GM21619 (cell line): Measurements from ENCODE around the gene NSFL1C.
"Not testable (repeated sequence)": the region's sequence is repeated elsewhere in the genome, so short reads cannot be mapped to it uniquely, and the experiment has no call there.

Source experiments
- ATAC-seq: cut with Tn5 transposase; IDR thresholded peaks from one replicate; pipeline ENCODE4 v1.9.1; 2021; ENCODE audit not compliant: unreplicated experiment

The NSFL1C gene

DNA sequence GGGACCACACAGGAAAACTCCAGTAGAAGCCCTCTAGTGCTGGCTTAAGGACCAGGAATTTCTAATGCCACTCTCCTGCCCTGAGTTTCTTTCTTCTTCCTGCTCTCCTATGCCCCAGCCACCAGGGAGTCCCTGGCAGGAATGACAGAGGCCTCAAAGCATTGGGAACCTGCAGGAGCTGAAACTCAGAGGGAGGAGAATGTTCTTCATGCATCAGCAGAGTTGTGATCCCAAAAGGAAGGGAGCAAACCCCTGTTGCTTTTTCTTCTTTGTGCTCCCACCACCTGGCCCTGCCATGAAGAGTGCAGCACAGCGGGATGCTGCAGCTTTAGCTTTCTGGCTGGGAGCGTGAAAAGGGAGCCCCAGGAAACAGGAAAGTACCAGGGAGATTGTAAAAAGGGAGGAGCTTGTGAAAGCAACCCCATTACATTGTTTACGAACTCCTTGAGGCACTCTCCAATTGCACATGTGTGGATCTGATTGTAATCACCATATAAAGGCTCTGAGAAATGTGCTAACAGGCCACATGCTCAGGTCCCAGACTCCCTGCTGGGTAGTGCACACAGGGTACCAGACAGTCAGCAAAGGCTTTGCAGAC lies 39.1 kb downstream of the NSFL1C start:
- no peak for ATAC-seq

DNA sequence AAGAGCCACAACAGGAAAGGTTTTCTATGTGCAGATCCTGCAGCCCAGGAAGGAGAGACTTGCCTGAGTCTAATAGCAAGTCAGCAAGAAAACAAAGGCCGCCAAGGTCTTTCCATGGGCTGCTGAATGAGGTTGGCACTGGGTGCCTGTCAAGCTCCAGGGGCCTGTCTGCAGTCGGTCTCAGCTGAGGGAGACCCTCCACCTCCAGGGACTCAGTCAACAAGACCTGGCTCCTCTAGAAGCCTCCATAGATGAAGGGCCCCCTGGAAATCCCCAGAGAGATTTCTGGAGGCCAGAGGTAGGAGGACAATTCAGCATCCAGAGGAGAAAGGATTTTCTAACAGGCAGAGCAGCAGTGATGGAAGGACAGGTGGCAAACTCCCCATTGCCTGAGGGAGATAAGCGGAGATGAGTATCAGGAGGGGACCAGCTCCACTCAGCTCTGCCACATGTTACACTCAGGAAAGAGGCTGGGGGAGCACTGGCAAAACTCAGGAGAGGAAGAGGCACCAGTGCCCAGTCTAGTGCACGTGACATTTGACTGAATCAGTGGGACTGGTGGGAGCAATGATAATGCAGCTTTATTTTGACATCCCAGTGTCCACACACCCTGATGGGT lies 40.3 kb downstream of the NSFL1C start:
- ATAC-seq, result no peak

DNA sequence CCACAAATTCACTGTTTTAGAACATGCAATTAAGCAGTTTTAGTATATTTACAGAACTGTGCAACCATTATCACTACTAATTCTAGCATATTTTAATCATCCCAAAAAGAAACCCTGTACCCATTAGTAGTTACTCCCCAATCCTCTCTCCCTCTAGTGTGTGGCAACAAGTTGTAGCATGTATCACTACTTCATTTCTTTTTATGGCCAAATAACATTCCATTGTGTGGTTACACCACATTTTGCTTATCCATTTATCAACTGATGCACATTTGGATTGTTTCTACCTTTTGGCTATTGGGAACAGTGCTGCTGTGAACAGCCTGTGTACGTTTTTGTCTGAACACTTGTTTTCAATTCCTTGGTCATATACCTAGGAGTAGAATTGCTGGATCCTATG lies 42.3 kb downstream of the NSFL1C start:
- ATAC-seq, result no peak

DNA sequence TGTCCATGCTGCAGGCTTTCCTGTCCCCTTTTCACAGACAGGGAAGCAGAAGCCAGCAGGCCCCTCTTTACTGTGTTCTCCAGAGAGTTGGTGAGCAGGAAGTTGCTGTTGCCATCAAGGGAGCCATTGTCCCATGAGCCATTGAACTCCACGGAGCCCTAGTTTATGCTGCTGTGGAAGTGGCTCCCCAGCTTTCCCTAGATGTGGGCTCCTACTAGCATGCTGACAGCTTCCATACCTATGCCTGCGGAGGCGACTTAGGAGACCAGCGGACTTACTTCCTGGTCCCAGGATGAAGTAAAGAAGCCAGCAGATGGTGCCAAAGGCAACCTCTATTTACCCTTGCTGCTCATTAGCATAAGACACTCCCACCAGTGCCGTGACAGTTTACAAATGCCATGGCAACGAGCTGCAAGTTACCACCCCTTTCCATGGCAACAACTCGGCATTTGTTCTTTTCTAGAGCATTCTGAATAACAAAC lies 43.0 kb downstream of the NSFL1C start:
- no peak for ATAC-seq

DNA sequence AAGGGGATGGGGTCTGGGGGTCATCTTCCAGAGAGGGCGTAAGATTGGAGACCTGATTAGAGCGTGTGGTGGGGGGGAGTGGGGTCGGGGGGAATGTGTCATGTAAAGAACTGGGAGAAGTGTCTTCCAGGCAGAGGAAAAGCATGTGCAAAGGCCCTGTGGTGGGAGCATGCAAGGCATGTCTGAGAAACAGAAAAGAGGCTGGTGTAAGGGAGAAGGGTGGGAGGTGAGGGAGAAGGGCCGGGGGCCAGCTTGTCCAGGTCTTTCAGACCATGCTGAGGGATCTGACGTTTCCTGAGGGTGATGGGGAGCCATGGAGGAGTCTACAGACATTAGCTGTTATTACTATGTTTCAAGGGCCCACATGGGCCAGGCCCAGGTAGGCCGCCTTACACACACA lies 43.4 kb downstream of the NSFL1C start:
- ATAC-seq, result no peak

DNA sequence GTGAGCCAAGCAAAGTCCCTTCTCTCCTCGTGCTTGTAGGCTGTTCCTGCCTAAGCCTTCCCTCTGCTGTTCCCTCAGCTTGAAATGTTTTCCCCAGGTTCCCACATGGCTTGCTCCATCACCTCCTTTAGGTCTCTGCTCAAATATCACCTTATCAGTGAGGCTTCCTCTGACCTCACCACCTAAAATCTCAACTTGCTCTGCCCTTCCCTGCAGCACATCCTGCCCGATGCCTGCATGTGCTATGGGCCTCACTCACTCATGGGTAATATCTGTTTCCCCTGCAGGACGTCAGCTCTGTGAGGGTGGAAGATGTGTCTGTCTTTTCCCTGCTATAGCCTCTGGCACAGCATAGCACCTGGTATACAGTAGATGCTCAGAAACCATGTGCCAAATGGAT lies 43.9 kb downstream of the NSFL1C start:
- ATAC-seq, result no peak

DNA sequence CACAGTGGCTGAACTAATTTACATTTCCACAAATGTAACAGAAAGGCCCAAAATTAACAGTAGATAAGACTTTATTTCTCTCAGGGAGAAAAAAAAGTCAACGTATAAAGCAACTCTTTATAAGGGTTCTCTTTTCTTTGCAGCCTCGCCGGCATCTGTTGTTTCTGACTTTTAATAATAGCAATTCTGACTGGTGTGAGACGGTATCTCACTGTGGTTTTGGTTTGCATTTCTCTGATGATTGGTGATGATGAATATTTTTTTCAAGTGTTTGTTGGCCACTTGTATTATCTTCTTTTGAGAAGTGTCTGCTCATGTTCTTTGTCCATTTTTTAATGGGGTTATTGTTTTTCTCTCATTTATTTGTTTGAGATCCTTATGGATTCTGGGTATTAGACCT lies 46.6 kb downstream of the NSFL1C start:
- ATAC-seq, result no peak

DNA sequence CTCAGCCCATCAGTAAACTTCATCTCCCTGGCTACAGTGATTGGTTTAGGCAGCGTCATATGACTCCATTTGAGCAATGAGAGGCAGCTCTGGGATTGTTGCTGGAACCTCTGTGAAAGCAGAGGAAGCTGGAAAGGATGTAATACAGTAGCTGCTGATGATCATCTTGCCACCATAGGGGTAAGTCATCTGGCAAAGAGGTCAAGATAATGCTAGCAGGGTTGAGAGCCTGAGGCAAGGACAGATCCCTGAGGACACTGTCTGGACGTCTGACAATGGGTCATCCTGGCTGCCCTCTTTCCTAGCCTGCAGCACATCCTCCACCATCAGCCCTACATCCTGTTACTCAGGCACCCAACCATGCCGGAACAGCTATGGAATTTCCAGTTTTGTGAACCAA lies 48.3 kb downstream of the NSFL1C start:
- ATAC-seq, result no peak

DNA sequence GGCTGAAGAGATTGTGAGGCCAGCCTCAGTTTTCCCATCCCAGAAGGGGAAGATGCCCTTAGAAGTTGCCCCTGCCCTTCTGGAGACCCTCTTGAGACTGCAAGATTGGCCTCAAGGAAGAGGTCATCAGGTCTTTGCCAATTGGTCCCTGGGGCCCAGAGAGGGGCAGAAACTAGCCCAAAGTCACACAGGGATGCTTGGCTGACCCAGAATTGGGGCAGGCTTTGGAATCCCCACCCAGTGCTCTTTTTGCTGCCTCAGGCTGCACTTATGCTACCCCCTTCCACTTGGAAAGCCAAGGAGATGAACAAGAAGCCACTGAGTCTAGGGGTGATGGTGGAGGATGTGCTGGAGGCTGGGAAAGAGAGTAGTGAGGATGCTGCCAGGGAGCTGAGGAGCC lies 48.9 kb downstream of the NSFL1C start:
- no peak for ATAC-seq

DNA sequence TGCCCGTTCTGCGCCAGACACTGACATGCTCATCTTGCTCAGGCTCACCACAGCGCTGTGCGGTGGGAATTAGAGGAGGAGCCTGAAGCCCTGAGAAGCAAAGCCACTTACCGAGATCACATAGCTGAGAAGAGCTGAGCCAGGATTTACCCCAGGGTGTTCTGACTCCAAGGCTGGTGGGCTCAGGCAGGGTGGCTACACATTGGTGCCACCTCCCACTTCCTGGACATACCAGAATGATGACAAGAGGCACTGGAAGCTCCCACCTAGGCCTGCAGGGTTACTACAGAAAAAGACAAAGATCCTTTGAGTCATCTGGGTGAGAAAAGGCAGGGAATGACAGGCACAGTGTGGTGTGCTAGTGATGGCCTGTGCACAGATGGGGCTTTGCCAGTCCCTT lies 49.4 kb downstream of the NSFL1C start:
- ATAC-seq, result no peak

DNA sequence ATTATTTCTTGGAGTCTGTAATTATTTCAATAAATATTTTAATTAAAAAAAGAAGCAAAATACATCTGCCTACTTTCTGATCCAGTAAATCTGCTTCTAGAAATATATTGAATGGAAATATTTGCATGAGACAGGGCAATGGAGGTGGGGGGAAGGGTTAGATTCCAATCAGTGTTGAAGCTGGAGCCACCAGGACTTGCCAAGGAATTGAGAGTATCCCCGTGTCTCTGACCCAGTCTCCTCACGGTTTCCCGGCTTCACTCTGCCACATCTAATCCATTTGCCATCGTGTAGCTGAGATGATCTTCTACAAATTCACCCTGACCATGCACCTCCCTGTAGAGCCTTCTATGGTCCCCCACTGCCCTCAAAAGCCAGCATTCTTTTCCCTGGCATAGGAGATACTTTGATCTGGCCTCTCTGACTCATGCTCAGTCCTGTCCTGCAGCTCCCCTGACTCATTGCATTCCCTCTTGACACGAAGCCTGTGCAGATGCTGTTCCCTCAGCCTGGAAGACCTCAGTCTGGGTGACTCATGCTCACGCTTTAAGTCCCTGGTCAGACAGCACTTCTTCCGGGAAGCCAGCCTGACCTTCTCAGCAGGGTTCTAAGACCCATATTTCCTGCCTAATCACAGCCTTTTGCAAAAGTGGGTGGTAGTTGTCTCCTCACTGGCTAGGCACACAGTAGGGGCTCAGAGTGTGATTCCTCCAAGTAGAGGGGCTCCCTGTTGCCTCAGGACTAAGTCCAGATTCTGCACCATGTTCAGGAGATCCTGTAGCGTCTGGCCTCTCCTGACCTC lies 50.8 kb downstream of the NSFL1C start:
- ATAC-seq, result no peak

DNA sequence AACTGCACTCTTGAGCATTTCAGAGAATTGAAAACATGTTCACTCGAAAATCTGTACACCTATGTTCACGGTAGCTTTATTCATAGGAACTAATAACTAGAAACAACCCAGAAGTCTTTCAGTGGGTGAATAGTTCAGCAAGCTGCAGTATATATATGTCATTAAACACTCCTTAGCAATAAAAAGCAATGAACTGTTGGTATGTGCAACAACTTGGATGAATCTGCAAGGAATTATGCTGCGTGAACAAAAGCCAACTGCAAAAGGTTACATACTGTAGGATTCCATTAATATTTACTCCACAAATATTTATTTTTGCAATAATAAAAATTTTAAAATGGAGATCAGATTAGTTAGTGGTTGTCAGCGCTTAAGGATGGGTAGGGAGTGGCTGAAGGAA lies 51.7 kb downstream of the NSFL1C start:
- no peak for ATAC-seq

DNA sequence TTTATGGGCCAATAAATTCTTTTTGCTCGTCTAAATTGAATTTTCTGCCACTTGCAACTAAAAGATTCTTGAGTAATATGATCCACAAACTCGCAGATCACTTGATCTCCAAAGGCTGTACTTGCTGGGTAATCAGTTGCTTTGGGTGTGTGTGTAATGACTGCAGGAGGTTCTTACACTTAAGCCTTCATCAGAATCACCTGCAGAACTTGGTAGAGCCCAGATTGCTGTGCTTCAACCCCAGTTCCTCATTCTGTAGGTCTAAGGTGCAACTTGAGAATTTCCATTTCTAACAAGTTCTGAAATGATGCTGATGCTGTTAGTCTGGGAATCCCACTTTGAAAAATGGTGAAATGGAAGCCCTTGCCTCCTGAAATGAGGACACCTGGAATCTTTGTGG lies 60.8 kb downstream of the NSFL1C start:
- ATAC-seq, result no peak

DNA sequence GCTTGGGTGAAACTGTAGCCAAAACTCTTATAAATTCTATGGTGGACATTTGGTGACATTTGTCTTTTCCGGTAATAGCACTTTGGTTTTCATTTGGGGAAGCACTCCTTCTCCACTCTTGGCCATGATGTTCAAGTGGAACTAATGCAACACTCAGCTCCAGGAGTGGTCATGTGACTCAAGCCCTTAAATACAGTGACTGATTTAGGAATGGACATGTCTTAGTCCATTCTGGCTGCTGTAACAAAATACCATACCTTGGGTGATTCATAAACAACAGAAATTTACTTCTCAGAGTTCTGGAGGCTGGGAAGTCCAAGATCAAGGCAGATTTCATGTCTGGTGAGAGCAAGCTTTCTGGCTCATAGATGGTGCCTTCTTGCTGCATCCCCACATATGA lies 63.0 kb downstream of the NSFL1C start:
- ATAC-seq, result no peak

DNA sequence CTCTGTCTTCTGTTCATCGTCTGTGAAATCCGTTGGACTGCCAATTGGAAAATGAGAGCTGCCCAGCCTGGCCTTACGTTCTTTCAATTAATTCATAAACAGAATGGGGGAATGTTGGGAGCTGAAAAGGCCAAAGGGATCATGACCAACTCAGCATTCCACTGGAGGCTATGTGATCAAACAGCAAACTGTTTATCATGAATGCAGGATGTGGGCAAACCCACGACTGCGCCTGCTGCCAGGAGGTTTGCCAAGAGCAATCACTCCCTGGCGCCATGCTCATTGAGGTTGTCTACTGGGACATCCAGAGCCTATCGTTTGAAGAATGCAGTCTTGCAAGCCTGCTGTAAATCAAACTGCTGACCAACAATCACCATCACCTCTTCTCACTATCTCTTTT lies 64.5 kb downstream of the NSFL1C start:
- no peak for ATAC-seq

DNA sequence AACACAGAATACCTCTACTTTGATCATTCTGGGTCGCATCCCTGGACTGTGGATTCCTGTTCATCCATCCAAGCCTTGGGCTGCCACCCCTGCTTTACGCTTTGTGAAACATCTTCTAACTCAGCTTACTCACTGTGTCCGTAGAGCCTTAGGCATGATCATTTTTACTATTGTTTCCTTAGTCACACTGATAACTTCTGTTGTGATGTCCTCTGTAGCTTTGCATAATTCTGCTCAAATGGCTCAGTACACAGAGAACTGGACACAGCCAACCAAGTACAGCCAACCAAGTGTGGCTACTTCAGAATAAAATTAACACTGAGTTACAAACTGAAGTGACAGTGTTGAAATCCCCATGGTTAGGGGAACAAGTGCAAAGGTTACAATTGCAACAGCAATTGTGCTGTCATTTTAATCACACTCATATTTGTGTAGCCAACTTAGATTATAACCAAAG lies 65.2 kb downstream of the NSFL1C start:
- ATAC-seq, result no peak

DNA sequence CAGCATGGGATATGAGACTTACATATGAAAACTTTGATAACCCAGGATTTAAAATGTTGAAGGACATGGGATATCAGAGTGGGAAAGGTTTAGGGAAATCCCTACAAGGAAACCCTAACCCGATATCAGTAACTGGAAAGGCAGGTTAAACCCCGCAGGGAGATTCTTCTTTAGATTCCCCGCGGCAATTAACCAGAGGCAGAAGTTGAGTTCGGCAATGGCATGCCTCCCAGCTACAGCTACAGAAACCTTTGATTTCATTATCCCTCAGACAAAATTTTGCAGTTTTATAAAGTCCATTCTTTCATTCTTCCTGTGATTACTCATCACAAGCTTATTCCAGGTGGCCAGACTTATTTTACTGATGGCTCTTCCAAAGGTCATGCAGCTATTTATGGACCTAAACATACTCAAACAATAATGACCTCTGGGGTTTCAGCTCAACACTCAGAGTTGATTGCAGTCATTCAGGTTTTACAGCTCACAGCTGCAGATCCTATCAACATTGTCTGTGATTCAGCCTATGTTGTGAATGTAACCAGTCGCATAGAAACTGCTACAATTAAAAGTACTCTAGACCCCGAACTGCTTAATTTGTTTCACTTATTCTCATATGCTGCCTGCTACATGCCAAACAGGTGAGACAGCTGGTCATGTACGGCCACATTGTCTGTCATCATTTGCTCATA lies 66.8 kb downstream of the NSFL1C start:
- not testable (repeated sequence) for ATAC-seq

DNA sequence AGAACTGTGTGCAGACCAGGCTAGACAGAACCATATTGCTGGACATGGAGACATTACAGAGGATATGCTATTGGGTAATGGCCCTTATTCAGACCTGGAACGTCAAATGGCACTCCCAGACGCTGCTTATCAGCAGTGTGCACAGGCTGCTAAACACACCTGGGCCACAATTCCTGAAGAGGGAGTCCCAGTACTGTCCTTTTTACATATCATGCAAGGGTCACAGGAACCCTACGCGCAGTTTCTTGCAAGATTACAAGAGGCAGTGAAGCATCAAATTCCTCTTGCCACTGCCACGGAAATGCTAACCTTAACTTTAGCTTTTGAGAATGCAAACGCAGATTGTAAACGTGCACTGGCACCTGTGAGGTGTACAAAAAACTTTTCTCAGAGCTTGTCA lies 68.5 kb downstream of the NSFL1C start:
- not testable (repeated sequence) for ATAC-seq

DNA sequence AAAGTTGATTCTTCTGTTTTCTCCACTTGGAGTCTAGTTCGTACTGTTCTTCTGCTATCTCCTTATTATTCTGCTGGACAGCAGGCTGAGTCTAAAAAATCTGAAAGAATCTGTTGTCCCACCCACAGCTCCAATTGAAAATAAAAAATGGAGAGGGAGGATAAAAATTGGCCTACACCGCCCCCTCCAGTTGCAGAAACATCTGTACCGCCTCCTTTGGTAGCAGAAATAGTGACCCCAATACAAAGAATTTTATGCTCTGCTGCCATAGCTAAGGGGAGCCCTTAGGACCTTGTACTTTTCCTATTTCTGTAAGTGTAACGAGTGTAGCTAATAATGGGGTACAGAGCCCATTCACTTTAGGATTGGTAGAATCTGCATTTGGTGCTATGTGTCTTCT lies 68.9 kb downstream of the NSFL1C start:
- ATAC-seq, result no peak

DNA sequence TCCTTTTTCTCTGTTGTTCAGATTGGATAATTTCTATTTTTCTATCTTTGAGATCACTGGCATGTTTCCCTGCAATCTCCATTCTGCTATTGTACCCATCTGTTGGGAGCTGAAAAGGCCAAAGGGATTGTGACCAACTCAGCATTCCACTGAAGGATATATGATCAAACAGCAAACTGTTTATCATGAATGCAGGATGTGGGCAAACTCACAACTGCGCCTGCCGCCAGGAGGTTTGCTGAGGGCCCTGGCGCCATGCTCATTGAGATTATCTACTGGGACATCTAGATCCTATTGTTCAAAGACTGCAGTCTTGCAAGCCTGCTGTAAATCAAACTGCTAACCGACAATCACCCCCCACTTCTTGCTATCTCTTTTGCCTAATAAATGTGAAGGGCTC lies 69.9 kb downstream of the NSFL1C start:
- no peak for ATAC-seq

DNA sequence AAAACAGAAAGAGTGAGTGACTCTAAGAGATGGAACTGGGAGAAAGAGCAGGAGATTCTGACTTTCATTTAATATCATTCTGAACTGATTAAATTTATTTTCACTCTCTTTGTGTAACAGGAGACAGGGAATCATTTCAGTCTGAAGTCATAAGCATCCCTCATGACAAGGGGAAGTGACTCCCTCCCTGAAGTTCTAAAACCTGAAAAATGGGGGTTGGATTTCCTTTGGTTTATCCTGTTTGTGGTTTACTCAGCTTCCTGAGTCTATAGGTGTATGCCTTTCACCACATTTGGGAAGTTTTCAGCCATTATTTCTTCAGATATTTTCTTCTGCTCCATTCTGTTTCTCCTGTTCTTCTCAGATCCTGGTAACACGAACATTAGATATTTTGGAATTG lies 70.4 kb downstream of the NSFL1C start:
- no peak for ATAC-seq

DNA sequence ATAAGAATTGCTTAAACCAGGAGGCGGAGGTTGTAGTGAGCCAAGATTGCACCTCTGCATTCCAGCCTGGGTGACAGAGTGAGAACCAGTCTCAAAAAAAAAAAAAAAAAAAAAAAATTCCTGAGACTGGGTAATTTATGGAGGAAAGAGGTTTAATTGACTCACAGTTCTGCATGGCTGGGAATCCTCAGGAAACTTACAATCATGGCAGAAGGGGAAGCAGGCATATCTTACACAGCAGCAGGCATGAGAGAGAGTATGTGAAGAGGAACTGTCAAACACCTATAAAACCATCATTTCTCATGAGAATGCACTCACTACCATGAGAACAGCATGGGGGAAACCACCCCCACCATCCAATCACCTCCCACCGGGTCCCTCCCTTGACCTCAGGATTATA lies 72.0 kb downstream of the NSFL1C start:
- no peak for ATAC-seq
